ENCODE results near the gene ABCC3.

Gene ABCC3

DNA sequence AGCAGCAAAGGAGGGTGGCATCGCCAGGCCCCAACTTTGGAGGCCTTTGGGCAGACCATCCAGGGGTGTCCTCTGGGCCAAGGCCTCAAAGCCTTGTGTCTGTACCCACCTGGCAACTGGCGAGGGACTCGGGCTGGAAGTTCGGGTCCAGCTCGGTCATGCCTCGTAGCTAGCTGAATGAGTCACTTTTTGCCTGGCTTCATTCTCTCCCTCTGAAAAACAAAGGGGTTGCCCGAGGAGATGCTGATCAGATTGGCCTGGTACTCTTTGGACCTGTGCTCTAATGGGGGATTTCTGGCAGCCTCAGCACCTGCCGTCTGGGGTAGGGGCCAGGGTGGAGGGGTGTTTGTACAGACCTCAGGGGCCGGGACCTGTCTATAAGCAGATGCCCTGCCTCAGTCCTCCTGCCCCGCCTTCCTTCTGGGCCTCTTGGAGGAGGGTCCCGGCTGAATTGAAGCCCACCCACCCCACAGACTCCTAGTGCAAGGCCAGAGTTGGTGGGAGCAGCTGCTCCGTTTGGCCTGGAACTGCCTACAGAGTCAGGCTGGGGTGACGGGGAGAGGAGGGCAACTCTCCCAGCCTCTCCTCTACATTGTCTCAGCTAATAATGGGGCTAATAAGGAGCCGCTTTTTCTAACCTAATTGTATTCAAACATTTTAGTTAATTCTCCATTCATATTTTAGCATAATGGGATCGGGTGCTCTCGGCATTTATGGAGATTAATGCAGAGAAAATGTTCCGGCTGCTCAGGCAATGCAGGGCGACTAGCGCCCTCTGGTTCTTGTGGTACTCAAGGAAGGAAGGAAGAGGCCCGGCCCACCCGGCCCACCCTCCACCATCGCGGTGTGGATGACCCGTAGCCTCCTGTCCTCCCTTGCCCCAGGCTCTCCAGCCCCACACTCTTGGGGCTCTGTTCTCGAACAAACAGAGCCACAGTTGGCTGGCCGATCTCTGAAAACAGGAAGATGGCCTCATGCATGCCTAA, 21.4 kb upstream of the ABCC3 start:
- no peak for TF ChIP-seq ZFX (IDR thresholded peaks at IDR 0.05)
- TF ChIP-seq, protein P1, sequence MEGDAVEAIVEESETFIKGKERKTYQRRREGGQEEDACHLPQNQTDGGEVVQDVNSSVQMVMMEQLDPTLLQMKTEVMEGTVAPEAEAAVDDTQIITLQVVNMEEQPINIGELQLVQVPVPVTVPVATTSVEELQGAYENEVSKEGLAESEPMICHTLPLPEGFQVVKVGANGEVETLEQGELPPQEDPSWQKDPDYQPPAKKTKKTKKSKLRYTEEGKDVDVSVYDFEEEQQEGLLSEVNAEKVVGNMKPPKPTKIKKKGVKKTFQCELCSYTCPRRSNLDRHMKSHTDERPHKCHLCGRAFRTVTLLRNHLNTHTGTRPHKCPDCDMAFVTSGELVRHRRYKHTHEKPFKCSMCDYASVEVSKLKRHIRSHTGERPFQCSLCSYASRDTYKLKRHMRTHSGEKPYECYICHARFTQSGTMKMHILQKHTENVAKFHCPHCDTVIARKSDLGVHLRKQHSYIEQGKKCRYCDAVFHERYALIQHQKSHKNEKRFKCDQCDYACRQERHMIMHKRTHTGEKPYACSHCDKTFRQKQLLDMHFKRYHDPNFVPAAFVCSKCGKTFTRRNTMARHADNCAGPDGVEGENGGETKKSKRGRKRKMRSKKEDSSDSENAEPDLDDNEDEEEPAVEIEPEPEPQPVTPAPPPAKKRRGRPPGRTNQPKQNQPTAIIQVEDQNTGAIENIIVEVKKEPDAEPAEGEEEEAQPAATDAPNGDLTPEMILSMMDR (conservative IDR thresholded peaks at IDR 0.05): no peak
- no peak overlapping the region for H3K27ac ChIP-seq

DNA sequence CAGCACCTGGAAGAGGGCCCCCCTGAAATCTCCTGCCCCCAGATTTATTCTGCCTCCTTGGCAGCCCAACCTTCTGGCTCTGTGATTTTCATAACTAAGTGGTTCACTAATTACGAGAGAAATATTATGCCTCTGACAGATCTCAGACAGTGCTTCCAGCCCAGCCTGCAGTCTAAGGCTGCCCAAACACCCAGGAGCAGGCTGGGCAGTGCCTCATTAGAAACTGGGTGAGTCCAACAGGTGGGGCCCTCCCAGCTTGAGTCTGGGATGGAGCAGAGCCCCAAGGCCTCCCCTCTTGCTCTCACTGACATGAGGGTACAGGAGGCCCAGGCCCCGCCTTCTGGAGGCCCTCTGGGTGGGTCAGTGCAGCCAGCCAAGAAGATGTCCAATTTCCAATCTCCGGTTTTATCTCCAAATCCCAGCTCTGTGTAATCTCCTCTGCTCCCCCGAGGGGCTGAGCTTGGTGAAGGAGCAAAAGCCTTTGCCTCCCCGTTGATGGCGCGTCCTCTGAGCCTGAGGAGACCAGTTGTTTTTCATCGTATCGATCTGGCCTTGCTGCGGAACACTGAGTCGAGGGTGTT, 20.1 kb upstream of the ABCC3 start:
- no peak for TF ChIP-seq ZFX (IDR thresholded peaks at IDR 0.05)
- TF ChIP-seq, protein P1 (conservative IDR thresholded peaks at IDR 0.05): no peak

DNA sequence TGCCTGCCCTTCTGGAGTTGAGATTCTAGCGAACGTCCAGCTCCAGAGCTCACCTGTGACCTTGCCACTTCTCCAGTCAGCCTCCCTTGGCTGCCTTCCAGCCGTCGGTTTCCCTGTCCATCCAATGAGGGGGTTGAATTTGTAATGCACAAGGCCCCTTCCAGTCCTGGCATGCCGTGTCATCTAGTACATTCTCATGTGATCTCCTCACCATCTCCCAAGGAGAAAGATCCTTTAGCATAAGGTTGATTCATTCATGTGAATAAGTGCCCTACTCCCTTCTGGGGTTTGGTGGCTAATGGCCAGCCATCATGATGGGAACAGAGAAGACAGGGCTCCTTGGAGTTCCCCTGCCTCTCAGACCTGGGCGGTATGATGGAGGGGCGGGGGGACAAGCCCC, 18.9 kb upstream of the ABCC3 start:
- H3K27ac ChIP-seq: no peak overlapping the region
- TF ChIP-seq ZFX (IDR thresholded peaks at IDR 0.05): no peak
- TF ChIP-seq, protein P1 (conservative IDR thresholded peaks at IDR 0.05): no peak

More for the DNA sequence above, 20.1 kb upstream of the ABCC3 start:
- H3K27ac ChIP-seq: no peak overlapping the region

DNA sequence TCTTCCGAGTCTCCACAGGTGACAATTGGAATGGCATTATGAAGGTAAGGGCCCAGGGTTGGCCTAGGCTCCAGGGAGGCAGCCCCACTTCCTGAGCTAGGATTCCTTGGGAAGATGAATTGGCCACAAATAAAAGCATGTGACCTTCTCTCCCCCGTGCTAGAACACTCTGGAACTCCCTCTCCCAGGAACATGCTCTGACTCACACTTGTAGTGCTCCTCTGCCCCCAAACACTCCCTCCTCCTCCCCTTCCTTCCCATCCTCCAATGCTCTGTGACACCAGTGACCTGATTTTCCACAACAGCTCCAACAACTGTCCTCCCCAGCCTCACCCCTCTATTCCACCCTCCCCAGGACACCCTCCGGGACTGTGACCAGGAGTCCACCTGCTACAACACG, 16.4 kb upstream of the ABCC3 start:
- no peak overlapping the region for H3K27ac ChIP-seq
- no peak for TF ChIP-seq ZFX (IDR thresholded peaks at IDR 0.05)
- TF ChIP-seq, protein P1 (conservative IDR thresholded peaks at IDR 0.05): no peak

DNA sequence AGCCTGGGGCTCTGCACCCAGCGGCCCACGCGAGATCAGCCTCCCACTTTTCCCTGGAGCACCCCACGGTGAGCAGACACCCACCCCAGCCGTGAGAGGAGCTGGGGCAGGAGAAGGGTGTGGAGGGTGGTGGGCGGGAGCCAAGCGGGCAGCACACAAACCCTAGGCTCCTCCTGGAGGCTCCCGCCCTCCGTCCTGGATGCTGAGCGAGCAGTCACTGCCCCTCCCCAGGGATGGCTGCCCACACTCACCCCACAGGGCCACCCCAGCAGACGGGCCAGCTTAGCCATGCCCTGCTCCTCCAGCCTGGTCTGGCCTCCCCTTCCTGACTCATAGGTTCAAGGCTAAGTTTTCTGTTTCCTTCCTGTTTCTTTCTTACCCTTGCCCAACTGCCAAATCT, 15.7 kb upstream of the ABCC3 start:
- H3K27ac ChIP-seq: no peak overlapping the region
- TF ChIP-seq ZFX (IDR thresholded peaks at IDR 0.05): no peak
- TF ChIP-seq, protein P1 (conservative IDR thresholded peaks at IDR 0.05): no peak

DNA sequence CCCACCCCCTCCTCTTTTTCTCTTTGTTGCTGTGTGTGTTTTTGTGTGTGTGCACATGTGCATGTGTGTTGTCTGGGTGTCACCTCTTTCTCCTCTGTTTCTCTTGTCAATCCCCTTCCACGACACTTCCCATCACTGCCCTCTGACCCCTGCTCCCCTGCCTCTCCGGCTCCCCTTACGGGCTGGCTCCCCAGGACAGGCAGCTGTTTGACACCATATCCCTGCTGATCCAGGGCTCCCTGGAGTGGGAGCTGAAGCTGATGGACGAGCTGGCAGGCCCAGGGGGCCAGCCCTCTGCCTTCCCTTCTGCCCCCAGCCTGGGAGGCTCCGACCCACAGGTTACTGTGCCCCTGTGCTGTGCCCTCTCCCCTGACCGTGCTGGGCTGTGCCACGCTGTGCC, 15.2 kb upstream of the ABCC3 start:
- TF ChIP-seq, protein P1 (conservative IDR thresholded peaks at IDR 0.05): no peak
- TF ChIP-seq ZFX (IDR thresholded peaks at IDR 0.05): no peak
- no peak overlapping the region for H3K27ac ChIP-seq

DNA sequence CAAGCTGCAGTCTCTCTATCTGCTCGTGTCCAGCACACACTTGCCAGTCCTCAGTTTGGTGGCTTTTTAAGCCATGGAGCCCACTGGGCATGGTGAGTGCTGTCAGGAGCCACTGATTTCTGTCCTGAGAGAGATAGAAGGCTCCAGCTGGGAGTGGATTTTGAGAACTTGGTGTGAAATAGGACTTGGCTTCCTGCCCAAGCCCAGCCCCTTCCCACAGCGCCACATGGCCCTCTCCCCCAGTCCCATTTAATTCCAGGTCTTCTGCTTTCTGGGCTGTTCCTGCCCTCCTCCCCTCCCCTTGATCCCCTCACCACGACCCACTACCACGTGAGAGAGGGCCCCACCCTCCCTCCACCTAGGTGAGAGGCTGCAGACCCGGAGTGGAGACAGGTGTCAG, 14.4 kb upstream of the ABCC3 start:
- TF ChIP-seq ZFX (IDR thresholded peaks at IDR 0.05): no peak
- TF ChIP-seq, protein P1 (conservative IDR thresholded peaks at IDR 0.05): no peak
- no peak overlapping the region for H3K27ac ChIP-seq
